Neural cell (in vitro differentiated cells): Measurements from ENCODE around the gene A2M. TPM values are rescaled to one million over a fixed set of nuclear protein-coding genes. Genes with fewer than 3 reads are reported as not detected.

Source experiments
- H2AFZ ChIP-seq: fragments of 200-600, 300-800 bp; sonication (generic), shearing (Covaris generic); 2 replicates; pipeline ENCODE4 v1.6.0; 2014; ENCODE audit warnings: low read depth, mild to moderate bottlenecking, antibody characterized with exemption, low read length, moderate library complexity
- H3F3A ChIP-seq: fragments of 200-600 bp; shearing (Covaris generic); 2 replicates; pipeline ENCODE4 v1.6.1; 2016; ENCODE audit warnings: mild to moderate bottlenecking, moderate library complexity, mixed read lengths, antibody characterized with exemption, low read length; ENCODE audit not compliant: insufficient read depth, poor library complexity, severe bottlenecking
- H3K27ac ChIP-seq: fragments of 200-600, 300-800 bp; sonication (generic), shearing (Covaris generic); 2 replicates; pipeline ENCODE4 v1.5.1; 2014; ENCODE audit warnings: mild to moderate bottlenecking, low read length, moderate library complexity
- H3K27me3 ChIP-seq: fragments of 300-800, 200-600 bp; sonication (generic), shearing (Covaris generic); 2 replicates; pipeline ENCODE4 v1.6.0; 2014; ENCODE audit warnings: mild to moderate bottlenecking, low read depth, low read length, moderate library complexity; ENCODE audit not compliant: insufficient read depth
- H3K36me3 ChIP-seq: fragments of 300-800, 200-600 bp; sonication (generic), shearing (Covaris generic); 2 replicates; pipeline ENCODE4 v1.5.1; 2014; ENCODE audit warnings: mild to moderate bottlenecking, antibody characterized with exemption, low read length, moderate library complexity; ENCODE audit not compliant: insufficient read depth
- H3K4me2 ChIP-seq: fragments of 300-800, 200-600 bp; sonication (generic), shearing (Covaris generic); 2 replicates; pipeline ENCODE4 v1.6.0; 2014; ENCODE audit warnings: mild to moderate bottlenecking, low read length
- H3K4me3 ChIP-seq: fragments of 300-800, 200-600 bp; sonication (generic), shearing (Covaris generic); 2 replicates; pipeline ENCODE4 v1.5.1; 2014; ENCODE audit warnings: mild to moderate bottlenecking, low read length, moderate library complexity
- H3K79me2 ChIP-seq: fragments of 200-600 bp; shearing (Covaris generic); replicated peaks from 2 replicates; pipeline ENCODE4 v1.6.0; 2014; ENCODE audit warnings: mild to moderate bottlenecking, low read length, moderate library complexity; ENCODE audit not compliant: insufficient read depth
- H3K9ac ChIP-seq: fragments of 300-800, 200-600 bp; sonication (generic), shearing (Covaris generic); 2 replicates; pipeline ENCODE4 v1.6.1; 2016; ENCODE audit warnings: mild to moderate bottlenecking, low read length, mixed read lengths
- H3K9me2 ChIP-seq: fragments of 200-600 bp; shearing (Covaris generic); 2 replicates; pipeline ENCODE4 v1.6.1; 2016; ENCODE audit warnings: mild to moderate bottlenecking, low read length, mixed read lengths; ENCODE audit not compliant: insufficient read depth
- H3K9me3 ChIP-seq: fragments of 200-600, 300-800 bp; sonication (generic), shearing (Covaris generic); 2 replicates; pipeline ENCODE4 v1.6.1; 2016; ENCODE audit warnings: mild to moderate bottlenecking, mixed run types, low read length, moderate library complexity, mixed read lengths
- H4K20me1 ChIP-seq: fragments of 200-600 bp; shearing (Covaris generic); 2 replicates; pipeline ENCODE4 v1.6.1; 2016; ENCODE audit warnings: mild to moderate bottlenecking, mixed run types; ENCODE audit not compliant: insufficient read depth
- EP300 ChIP-seq: fragments of 450-650 bp; conservative IDR thresholded peaks from 2 replicates; pipeline ENCODE4 v1.6.1; 2014; ENCODE audit warnings: antibody characterized with exemption, mild to moderate bottlenecking, moderate library complexity; ENCODE audit not compliant: poor library complexity, severe bottlenecking
- EZH2 ChIP-seq: fragments of 200-600, 300-800 bp; shearing (Covaris generic), sonication (generic); IDR thresholded peaks from 2 replicates; pipeline ENCODE4 v1.6.1; 2014; ENCODE audit warnings: antibody characterized with exemption, low read length, borderline replicate concordance, mild to moderate bottlenecking; ENCODE audit not compliant: insufficient read depth, poor library complexity, severe bottlenecking
- MXI1 ChIP-seq: fragments of 450-650 bp; conservative IDR thresholded peaks from 2 replicates; pipeline ENCODE4 v1.6.1; 2014; ENCODE audit warnings: antibody characterized with exemption, mild to moderate bottlenecking; ENCODE audit not compliant: poor library complexity, severe bottlenecking
- POLR2AphosphoS5 ChIP-seq: IDR thresholded peaks from 2 replicates; pipeline ENCODE4 v1.6.1; 2012
- RAD21 ChIP-seq: fragments of 450-650 bp; conservative IDR thresholded peaks from 2 replicates; pipeline ENCODE4 v1.6.1; 2014; ENCODE audit warnings: antibody characterized with exemption, mild to moderate bottlenecking, moderate library complexity
- SMC3 ChIP-seq: fragments of 450-650 bp; conservative IDR thresholded peaks from 2 replicates; pipeline ENCODE4 v1.6.1; 2014; ENCODE audit warnings: antibody characterized with exemption, mild to moderate bottlenecking, moderate library complexity; ENCODE audit not compliant: poor library complexity
- TAF1 ChIP-seq: IDR thresholded peaks from 2 replicates; pipeline ENCODE4 v1.6.1; 2012; ENCODE audit warnings: low read depth
- polyA plus RNA-seq: library from polyadenylated mRNA; depleted of rRNA; stranded (reverse); fragments of >200 nt; gene quantifications from 2 replicates; pipeline ENCODE4 v1.2.3, GENCODE V29; 2014
- TF ChIP-seq, protein P1 (sequence below): IDR thresholded peaks from 2 replicates; pipeline ENCODE4 v1.6.1; 2012; ENCODE audit warnings: borderline replicate concordance
- TF ChIP-seq, protein P2 (sequence below): fragments of 450-650 bp; IDR thresholded peaks from 2 replicates; pipeline ENCODE4 v1.5.1; 2014; ENCODE audit warnings: antibody characterized with exemption, mild to moderate bottlenecking, moderate library complexity; ENCODE audit not compliant: poor library complexity, severe bottlenecking

The A2M gene
- polyA plus RNA-seq, 1 donor from 2014 or later: 0.09 TPM

DNA sequence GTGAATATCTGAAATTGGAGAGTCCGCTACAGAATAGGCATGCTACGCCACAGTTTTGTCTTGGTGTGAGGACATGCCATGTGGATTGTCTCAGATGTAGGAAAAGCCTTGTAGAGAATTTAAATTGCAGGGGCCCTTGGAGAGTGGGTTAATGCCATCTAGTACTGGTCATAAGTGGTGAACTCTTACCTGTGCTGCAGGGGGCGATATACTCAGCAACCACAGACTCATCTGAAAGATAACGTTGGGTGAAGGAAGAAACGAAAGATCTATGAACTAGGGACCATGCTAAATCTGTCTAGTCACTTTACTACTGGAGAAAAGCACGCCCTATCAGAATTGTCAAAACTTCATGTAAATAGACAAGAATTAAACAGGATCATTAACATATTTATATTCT, 33.7 kb upstream of the A2M start:
- no peak overlapping the region for H3K27ac ChIP-seq
- H3F3A ChIP-seq: no peaks in the 10 kb centered on the region
- H3K27me3 ChIP-seq: no peaks in the 10 kb centered on the region
- H3K79me2 ChIP-seq: no peaks in the 10 kb centered on the region
- no peaks in the 10 kb centered on the region for H3K9me3 ChIP-seq
- no peaks in the 10 kb centered on the region for H3K9me2 ChIP-seq
- no peaks in the 10 kb centered on the region for H4K20me1 ChIP-seq
- H3K36me3 ChIP-seq: no peaks in the 10 kb centered on the region
- H3K4me3 ChIP-seq: no peak overlapping the region
- no peak overlapping the region for H2AFZ ChIP-seq
- H3K9ac ChIP-seq: no peak overlapping the region
- no peak overlapping the region for H3K4me2 ChIP-seq
- TF ChIP-seq MXI1 (no peak), RAD21 (no peak), POLR2AphosphoS5 (no peak), EP300 (no peak), EZH2 (no peak), TAF1 (no peak), SMC3 (no peak)
- TF ChIP-seq, protein P1, sequence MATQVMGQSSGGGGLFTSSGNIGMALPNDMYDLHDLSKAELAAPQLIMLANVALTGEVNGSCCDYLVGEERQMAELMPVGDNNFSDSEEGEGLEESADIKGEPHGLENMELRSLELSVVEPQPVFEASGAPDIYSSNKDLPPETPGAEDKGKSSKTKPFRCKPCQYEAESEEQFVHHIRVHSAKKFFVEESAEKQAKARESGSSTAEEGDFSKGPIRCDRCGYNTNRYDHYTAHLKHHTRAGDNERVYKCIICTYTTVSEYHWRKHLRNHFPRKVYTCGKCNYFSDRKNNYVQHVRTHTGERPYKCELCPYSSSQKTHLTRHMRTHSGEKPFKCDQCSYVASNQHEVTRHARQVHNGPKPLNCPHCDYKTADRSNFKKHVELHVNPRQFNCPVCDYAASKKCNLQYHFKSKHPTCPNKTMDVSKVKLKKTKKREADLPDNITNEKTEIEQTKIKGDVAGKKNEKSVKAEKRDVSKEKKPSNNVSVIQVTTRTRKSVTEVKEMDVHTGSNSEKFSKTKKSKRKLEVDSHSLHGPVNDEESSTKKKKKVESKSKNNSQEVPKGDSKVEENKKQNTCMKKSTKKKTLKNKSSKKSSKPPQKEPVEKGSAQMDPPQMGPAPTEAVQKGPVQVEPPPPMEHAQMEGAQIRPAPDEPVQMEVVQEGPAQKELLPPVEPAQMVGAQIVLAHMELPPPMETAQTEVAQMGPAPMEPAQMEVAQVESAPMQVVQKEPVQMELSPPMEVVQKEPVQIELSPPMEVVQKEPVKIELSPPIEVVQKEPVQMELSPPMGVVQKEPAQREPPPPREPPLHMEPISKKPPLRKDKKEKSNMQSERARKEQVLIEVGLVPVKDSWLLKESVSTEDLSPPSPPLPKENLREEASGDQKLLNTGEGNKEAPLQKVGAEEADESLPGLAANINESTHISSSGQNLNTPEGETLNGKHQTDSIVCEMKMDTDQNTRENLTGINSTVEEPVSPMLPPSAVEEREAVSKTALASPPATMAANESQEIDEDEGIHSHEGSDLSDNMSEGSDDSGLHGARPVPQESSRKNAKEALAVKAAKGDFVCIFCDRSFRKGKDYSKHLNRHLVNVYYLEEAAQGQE: no peak
- TF ChIP-seq, protein P2, sequence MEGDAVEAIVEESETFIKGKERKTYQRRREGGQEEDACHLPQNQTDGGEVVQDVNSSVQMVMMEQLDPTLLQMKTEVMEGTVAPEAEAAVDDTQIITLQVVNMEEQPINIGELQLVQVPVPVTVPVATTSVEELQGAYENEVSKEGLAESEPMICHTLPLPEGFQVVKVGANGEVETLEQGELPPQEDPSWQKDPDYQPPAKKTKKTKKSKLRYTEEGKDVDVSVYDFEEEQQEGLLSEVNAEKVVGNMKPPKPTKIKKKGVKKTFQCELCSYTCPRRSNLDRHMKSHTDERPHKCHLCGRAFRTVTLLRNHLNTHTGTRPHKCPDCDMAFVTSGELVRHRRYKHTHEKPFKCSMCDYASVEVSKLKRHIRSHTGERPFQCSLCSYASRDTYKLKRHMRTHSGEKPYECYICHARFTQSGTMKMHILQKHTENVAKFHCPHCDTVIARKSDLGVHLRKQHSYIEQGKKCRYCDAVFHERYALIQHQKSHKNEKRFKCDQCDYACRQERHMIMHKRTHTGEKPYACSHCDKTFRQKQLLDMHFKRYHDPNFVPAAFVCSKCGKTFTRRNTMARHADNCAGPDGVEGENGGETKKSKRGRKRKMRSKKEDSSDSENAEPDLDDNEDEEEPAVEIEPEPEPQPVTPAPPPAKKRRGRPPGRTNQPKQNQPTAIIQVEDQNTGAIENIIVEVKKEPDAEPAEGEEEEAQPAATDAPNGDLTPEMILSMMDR: no peak

DNA sequence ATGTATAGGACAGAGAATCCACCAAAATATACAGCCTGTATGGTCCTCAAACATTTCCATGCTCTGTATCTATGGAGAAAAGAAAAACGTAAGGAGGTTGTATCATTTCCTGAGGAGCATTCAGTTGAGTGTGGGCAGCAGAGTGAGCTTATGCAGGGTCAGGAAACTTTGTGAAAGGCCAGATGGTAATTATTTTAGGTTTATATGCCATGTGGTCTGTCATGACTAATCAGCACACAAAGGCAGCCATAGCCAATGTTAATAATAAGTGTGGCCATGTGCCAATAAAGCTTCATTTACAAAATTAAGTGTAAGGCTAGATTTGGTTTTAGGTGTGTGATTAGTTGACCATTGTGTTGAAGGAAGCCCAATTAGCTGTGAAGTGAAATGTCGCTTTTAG, 33.2 kb upstream of the A2M start:
- H4K20me1 ChIP-seq: no peaks in the 10 kb centered on the region
- H3K79me2 ChIP-seq: no peaks in the 10 kb centered on the region

More for the DNA sequence above, 33.2 kb upstream of the A2M start:
- H3K9me3 ChIP-seq: no peaks in the 10 kb centered on the region
- no peak overlapping the region for H3K4me2 ChIP-seq
- H3K27me3 ChIP-seq: no peaks in the 10 kb centered on the region
- TF ChIP-seq RAD21: no peak
- TF ChIP-seq, protein P2: no peak
- TF ChIP-seq, protein P1: no peak
- no peak for TF ChIP-seq POLR2AphosphoS5
- TF ChIP-seq EZH2: no peak
- no peak for TF ChIP-seq MXI1
- no peak for TF ChIP-seq TAF1
- TF ChIP-seq SMC3: no peak
- no peak for TF ChIP-seq EP300
- no peaks in the 10 kb centered on the region for H3K9me2 ChIP-seq
- H2AFZ ChIP-seq: no peak overlapping the region
- H3K36me3 ChIP-seq: no peaks in the 10 kb centered on the region
- H3K27ac ChIP-seq: no peak overlapping the region
- H3F3A ChIP-seq: no peaks in the 10 kb centered on the region
- H3K4me3 ChIP-seq: no peak overlapping the region
- H3K9ac ChIP-seq: no peak overlapping the region
